HCT116 (cell line): Measurements from ENCODE around the gene DCAF17. TPM values are rescaled to one million over a fixed set of nuclear protein-coding genes. Genes with fewer than 3 reads are reported as not detected.

Experiments
- ATAC-seq: fragments of 200-7000 bp; cut with Tn5 transposase; 2 replicates; pipeline ENCODE4 v1.9.1; 2020; ENCODE audit warnings: mild to moderate bottlenecking, moderate library complexity
- BruUV-seq: library from RNA; stranded (reverse); fragments of 400-500 nt; replicated peaks from 2 replicates; lab custom pipeline; 2021; lab: Mats Ljungman, UMichigan
- CTCF ChIA-PET: fragments of 300-600 bp; sonication (Branson Sonifier 250); formaldehyde crosslinking; loops from one replicate; lab custom pipeline; 2021; ENCODE audit warnings: antibody characterized with exemption; lab: Charles Lee
- POLR2A ChIA-PET: fragments of 300-600, 350-600 bp; sonication (Branson Sonifier 250); formaldehyde crosslinking; loops from one replicate; lab custom pipeline; 2021; ENCODE audit warnings: antibody characterized with exemption; lab: Charles Lee
- RAD21 ChIA-PET, 2 experiments: fragments of 300-600 bp; sonication (Branson Sonifier 250); formaldehyde crosslinking; loops; one replicate each; lab custom pipeline; 2023; ENCODE audit warnings: low total read pairs in 2 of 2; ENCODE audit not compliant: uncharacterized antibody in 2 of 2, unreplicated experiment in 2 of 2, low non-redundant PET in 1 of 2; lab: Charles Lee
- DNase-seq: peaks from one replicate; pipeline ENCODE4 v3.0.0-alpha.2; 2010; ENCODE audit warnings: low read depth, low spot score
- H2AFZ ChIP-seq: fragments of 200-600 bp; shearing (Covaris generic), sonication (generic); 2 replicates; pipeline ENCODE4 v1.6.1; 2017; ENCODE audit warnings: low read depth, mixed run types, mixed read lengths, antibody characterized with exemption, low read length; ENCODE audit not compliant: poor library complexity, severe bottlenecking
- H3K27ac ChIP-seq: 2 replicates; pipeline ENCODE4 v1.5.1; 2012; ENCODE audit warnings: low read depth, low read length
- H3K27me3 ChIP-seq: fragments of 200-600 bp; sonication (generic); 2 replicates; pipeline ENCODE4 v1.6.1; 2016; ENCODE audit warnings: mixed run types, low read length, mixed read lengths; ENCODE audit not compliant: insufficient read depth
- H3K36me3 ChIP-seq, 2 experiments: fragments of 200-500 bp in 1 of 2; fragments of 200-600 bp in 1 of 2; sonication (Bioruptor generic) in 1 of 2; sonication (generic) in 1 of 2; 2 replicates each; pipeline versions ENCODE4 v1.5.1 to v1.6.1; 2014 to 2016; ENCODE audit warnings: low read length in 2 of 2, inconsistent platforms in 1 of 2, mixed read lengths in 1 of 2, mixed run types in 1 of 2; ENCODE audit not compliant: insufficient read depth in 2 of 2, control insufficient read depth in 1 of 2
- H3K4me1 ChIP-seq, 2 experiments: fragments of 200-600 bp in 1 of 2; sonication (generic) in 1 of 2; 2 replicates each; pipeline versions ENCODE4 v1.5.1 to v1.6.1; 2012 to 2017; ENCODE audit warnings: low read length in 2 of 2, inconsistent platforms in 1 of 2, mild to moderate bottlenecking in 1 of 2, mixed read lengths in 1 of 2, mixed run types in 1 of 2, moderate library complexity in 1 of 2; ENCODE audit not compliant: insufficient read depth in 2 of 2, control insufficient read depth in 1 of 2
- H3K4me2 ChIP-seq: fragments of 200-600 bp; sonication (generic); 2 replicates; pipeline ENCODE4 v1.6.1; 2017; ENCODE audit warnings: mixed run types, low read length, mixed read lengths
- H3K4me3 ChIP-seq, 2 experiments: fragments of 200-600 bp in 1 of 2; sonication (generic) in 1 of 2; replicated peaks in 1 of 2; 2 replicates each; pipeline ENCODE4 v1.5.1; 2011 to 2016; ENCODE audit warnings: low read length in 2 of 2, control low read depth in 1 of 2, low read depth in 1 of 2, mild to moderate bottlenecking in 1 of 2, mixed read lengths in 1 of 2, mixed run types in 1 of 2
- H3K79me2 ChIP-seq: fragments of 200-600 bp; sonication (generic); 2 replicates; pipeline ENCODE4 v1.6.1; 2017; ENCODE audit warnings: mild to moderate bottlenecking, mixed run types, low read length, moderate library complexity, mixed read lengths; ENCODE audit not compliant: insufficient read depth
- H3K9ac ChIP-seq: fragments of 200-600 bp; sonication (generic); 2 replicates; pipeline ENCODE4 v1.6.1; 2016; ENCODE audit warnings: low read length, mixed read lengths
- H3K9me2 ChIP-seq: fragments of 200-600 bp; sonication (generic), shearing (Covaris generic); 2 replicates; pipeline ENCODE4 v1.6.1; 2017; ENCODE audit warnings: mixed run types, mild to moderate bottlenecking, moderate library complexity; ENCODE audit not compliant: insufficient read depth
- H3K9me3 ChIP-seq, 2 experiments: fragments of 200-500 bp in 1 of 2; fragments of 200-600 bp in 1 of 2; sonication (Bioruptor generic) in 1 of 2; sonication (generic) in 1 of 2; 2 replicates each; pipeline ENCODE4 v1.6.1; 2014 to 2017; ENCODE audit warnings: low read length in 2 of 2, mixed read lengths in 2 of 2, inconsistent platforms in 1 of 2, low read depth in 1 of 2, mild to moderate bottlenecking in 1 of 2, mixed run types in 1 of 2, moderate library complexity in 1 of 2; ENCODE audit not compliant: control insufficient read depth in 1 of 2, insufficient read depth in 1 of 2
- H4K20me1 ChIP-seq: fragments of 200-600 bp; sonication (generic), shearing (Covaris generic); 2 replicates; pipeline ENCODE4 v1.6.1; 2017; ENCODE audit warnings: mixed run types, mild to moderate bottlenecking, moderate library complexity; ENCODE audit not compliant: insufficient read depth
- EGR1 ChIP-seq: IDR thresholded peaks from 2 replicates; pipeline ENCODE4 v1.6.1; 2012; ENCODE audit warnings: low read depth
- EZH2 ChIP-seq: fragments of 200-600 bp; sonication (generic); IDR thresholded peaks from 2 replicates; pipeline ENCODE4 v1.6.1; 2017; ENCODE audit warnings: antibody characterized with exemption, mixed run types
- JUND ChIP-seq: IDR thresholded peaks from 2 replicates; pipeline ENCODE4 v1.6.1; 2012
- POLR2AphosphoS5 ChIP-seq: IDR thresholded peaks from 2 replicates; pipeline ENCODE4 v1.6.1; 2011; ENCODE audit warnings: mild to moderate bottlenecking, low read depth, low read length, moderate library complexity
- RAD21 ChIP-seq: IDR thresholded peaks from 2 replicates; pipeline ENCODE4 v1.6.1; 2012; ENCODE audit warnings: low read depth, mild to moderate bottlenecking
- SIN3A ChIP-seq: IDR thresholded peaks from 2 replicates; pipeline ENCODE4 v1.6.1; 2012; ENCODE audit warnings: low read depth
- TCF7L2 ChIP-seq: IDR thresholded peaks from 2 replicates; pipeline ENCODE4 v1.7.0; 2011; ENCODE audit warnings: borderline replicate concordance, inconsistent platforms; ENCODE audit not compliant: insufficient read depth, insufficient read length; ENCODE audit errors: extremely low read depth
- intact Hi-C: fragments of 100-400 bp; cut with micrococcal nuclease; formaldehyde crosslinking; loops from 2 replicates; pipeline ENCODE4 v1.10.0; 2022
- total RNA-seq: library from RNA; stranded (reverse); gene quantifications from one replicate; pipeline ENCODE4 v1.2.1, GENCODE V29; 2021; ENCODE audit not compliant: unreplicated experiment

Gene DCAF17
- total RNA-seq, 1 experiment from 2014 or later = 17.7 TPM

- intact Hi-C loops = no loop called here
- POLR2A ChIA-PET = no interaction called here
- Histone ChIP-seq H3K4me2 (no peak overlapping the region), H3K9me3 (no peaks in the 10 kb centered on the region), H3K4me3 (no peak overlapping the region), H3K9ac (no peak overlapping the region), H3K79me2 (no peaks in the 10 kb centered on the region), H2AFZ (no peak overlapping the region), H3K9me2 (no peaks in the 10 kb centered on the region), H3K27ac (no peak overlapping the region), H4K20me1 (no peaks in the 10 kb centered on the region), H3K27me3 (no peaks in the 10 kb centered on the region), H3K4me1 (no peaks in the 10 kb centered on the region), H3K36me3 (peaks cover 8 to 12% of the 10 kb centered on the region in 2 experiments)
- RAD21 ChIA-PET = no interaction called here
- TF ChIP-seq EZH2 (no peak), SIN3A (no peak)
- BruUV-seq = no TSS peak
- ATAC-seq (no peak), DNase-seq (no peak)
- CTCF ChIA-PET = no interaction called here
These were observed 17.0 kb downstream of the DCAF17 start for GRCh38 chr2:171451074-171451473.

- no peak overlapping the region for H3K4me3 ChIP-seq
- H2AFZ ChIP-seq = no peak overlapping the region
- H3K9ac ChIP-seq = no peak overlapping the region
- BruUV-seq = no TSS peak
- no peak overlapping the region for H3K27ac ChIP-seq
- no peaks in the 10 kb centered on the region for H3K79me2 ChIP-seq
- H3K36me3 ChIP-seq = peaks cover 7 to 10% of the 10 kb centered on the region in 2 experiments
- H3K4me1 ChIP-seq = no peaks in the 10 kb centered on the region
- DNase-seq = no peak
- no peaks in the 10 kb centered on the region for H3K27me3 ChIP-seq
- POLR2A ChIA-PET = no interaction called here
- no peak overlapping the region for H3K4me2 ChIP-seq
- ATAC-seq = no peak
- TF ChIP-seq JUND (no peak), EGR1 (no peak), POLR2AphosphoS5 (no peak), RAD21 (no peak), TCF7L2 (no peak)
- RAD21 ChIA-PET = no interaction called here
- no peaks in the 10 kb centered on the region for H3K9me2 ChIP-seq
- intact Hi-C loops = no loop called here
- H4K20me1 ChIP-seq = no peaks in the 10 kb centered on the region
- CTCF ChIA-PET = no interaction called here
- H3K9me3 ChIP-seq = no peaks in the 10 kb centered on the region
These were observed 18.7 kb downstream of the DCAF17 start for GRCh38 chr2:171452773-171453172.
